Heart left ventricle (tissue), 16 donors: ENCODE data around the gene INSIG1. TPM values are rescaled to one million over a fixed set of nuclear protein-coding genes. Genes with fewer than 3 reads are reported as not detected.

Source experiments
- ATAC-seq, 4 donors: fragments of 200-7000 bp; cut with Tn5 transposase; one replicate each; pipeline ENCODE4 v1.9.1; 2020 to 2022; ENCODE audit warnings: moderate library complexity in 4 of 4, mild to moderate bottlenecking in 3 of 4, moderate number of reproducible peaks in 1 of 4
- DNase-seq, 5 donors: peaks; one replicate each; pipeline ENCODE4 v3.0.0-alpha.2; 2020
- H3K27ac ChIP-seq, 12 donors: fragments of 200-600 bp; sonication (generic) in 4 of 12; one replicate each; pipeline versions ENCODE4 v1.5.0 to v1.8.0; 2016 to 2022; ENCODE audit warnings: mild to moderate bottlenecking in 2 of 12
- H3K27me3 ChIP-seq, 9 donors: fragments of 200-600 bp; sonication (generic) in 2 of 9; one replicate each; pipeline versions ENCODE4 v1.5.1 to v1.8.0; 2016 to 2022; ENCODE audit warnings: mild to moderate bottlenecking in 3 of 9
- H3K36me3 ChIP-seq, 9 donors: fragments of 200-600 bp; sonication (generic) in 2 of 9; one replicate each; pipeline versions ENCODE4 v1.5.0 to v1.8.0; 2018 to 2022; ENCODE audit warnings: mild to moderate bottlenecking in 2 of 9
- H3K4me1 ChIP-seq, 12 donors: fragments of 200-600 bp; sonication (generic) in 4 of 12; one replicate each; pipeline versions ENCODE4 v1.5.0 to v1.8.0; 2016 to 2022; ENCODE audit warnings: mild to moderate bottlenecking in 3 of 12
- H3K4me3 ChIP-seq, 12 donors: fragments of 200-600 bp; sonication (generic) in 4 of 12; one replicate each; pipeline versions ENCODE4 v1.5.0 to v1.8.0; 2017 to 2022; ENCODE audit warnings: mild to moderate bottlenecking in 9 of 12, moderate library complexity in 4 of 12
- H3K9me3 ChIP-seq, 12 donors: fragments of 200-600 bp; sonication (generic) in 4 of 12; one replicate each; pipeline versions ENCODE4 v1.5.0 to v1.8.0; 2016 to 2022; ENCODE audit warnings: mild to moderate bottlenecking in 1 of 12
- CTCF ChIP-seq, 12 donors: fragments of 200-600 bp; sonication (generic) in 4 of 12; IDR thresholded peaks; one replicate each; pipeline versions ENCODE4 v1.5.0 to v1.8.0; 2018 to 2022; ENCODE audit warnings: antibody characterized with exemption in 12 of 12, mild to moderate bottlenecking in 5 of 12
- POLR2A ChIP-seq, 2 donors: fragments of 450-650 bp; IDR thresholded peaks; one replicate each; pipeline ENCODE4 v1.6.1; 2017; ENCODE audit warnings: antibody characterized with exemption in 2 of 2, mild to moderate bottlenecking in 2 of 2, moderate library complexity in 2 of 2
- WGBS, 4 donors: extraction: QIAGEN DNeasy Blood & Tissue Kit in 2 of 4; methylation state at CpG; one replicate each; pipeline versions ENCODE4 v1.1.5 to v1.1.7; 2013 to 2018; 5-methylcytosine and 5-hydroxymethylcytosine counted together
- intact Hi-C, 10 donors: fragments of 100-400 bp; cut with DNase I; formaldehyde crosslinking; loops; one replicate each; pipeline versions ENCODE4 v1.11.1 to v1.14.2; 2022
- polyA plus RNA-seq, 2 donors: library from polyadenylated mRNA; stranded (reverse); fragments of 200-250 nt; gene quantifications; one replicate each; pipeline ENCODE4 v1.2.3, GENCODE V29; 2013
- total RNA-seq, 9 donors: library from RNA; depleted of rRNA in 2 of 9; stranded (reverse); fragments of >200 nt in 2 of 9; fragmentation: NEBNext Ultra II Directional in 3 of 9; extraction: Animal tissue kit (Norgen Biotek cat#: 25700) in 3 of 9; gene quantifications; one replicate each; pipeline versions ENCODE4 v1.1.0 to v1.2.4, GENCODE V29; 2016 to 2023
- donor health status: ischemic (EF 13 %, LVEDD 7.1; RV severe dilation, severe dysfunction).
- donor health status: healthy with polysubstance abuse.
- donor health status: DM: no; HTN: yes; CAD: no.
- donor health status: DM: no; HTN: no; CAD: no.
- donor health status: ischemic (EF 25% LVEDD 6.9; RV normal size, moderate dysfunction).
- donor health status: ischemic (EF 25% LVEDD 5.7; RV mildly dilated, moderate dysfunction).
- donor health status: healthy.
- donor health status: DM: yes; HTN: yes; CAD: no.
- donor health status: ischemic (EF 35%, LVEDD 5.7; RV mildly dilated, moderate dysfunction).
- donor health status: nonischemic (EF 11% LVEDD 7.7; RV severe dilation, severe dysfunction).
- donor health status: DM: yes; HTN: yes; CAD: no.
- donor health status: PGD.
- donor health status: ischemic (EF 29% LVEDD 5.4; RV normal size, mild dysfunction).
- donor health status: nonischemic (EF 23%, LVEDD 6.1; RV moderate dilation, normal function).

Gene INSIG1
- total and polyA plus RNA-seq, 11 donors = 5.2 to 24.5 (median 13.3) TPM

GRCh38 chr7:155348806-155349205 is 51.1 kb downstream of the INSIG1 start:
- no peak for TF ChIP-seq POLR2A (IDR thresholded peaks at IDR 0.05)
- no peak for TF ChIP-seq CTCF (IDR thresholded peaks at IDR 0.05)
- Histone ChIP-seq H3K27ac (no peak overlapping the region), H3K27me3 (peaks cover 5 to 34% (median 15%) of the 10 kb centered on the region in 9 donors), H3K4me3 (no peak overlapping the region), H3K9me3 (no peaks in the 10 kb centered on the region), H3K36me3 (no peaks in the 10 kb centered on the region), H3K4me1 (peaks cover 0 to 10% (median 4%) of the 10 kb centered on the region in 12 donors)
- WGBS, 4 donors = 75 to 82% (median 76%) methylated on average over 2 of the region's 2 CpGs
- no peak for ATAC-seq
- no peak for DNase-seq
- intact Hi-C loops = loop anchor here in 5 of 10 donors (5.0 to 10.0 kb wide), 4 partner anchors 54 to 437 kb away; partner anchors contain the start of gene INSIG1 (in 1 of the 5)

DNA sequence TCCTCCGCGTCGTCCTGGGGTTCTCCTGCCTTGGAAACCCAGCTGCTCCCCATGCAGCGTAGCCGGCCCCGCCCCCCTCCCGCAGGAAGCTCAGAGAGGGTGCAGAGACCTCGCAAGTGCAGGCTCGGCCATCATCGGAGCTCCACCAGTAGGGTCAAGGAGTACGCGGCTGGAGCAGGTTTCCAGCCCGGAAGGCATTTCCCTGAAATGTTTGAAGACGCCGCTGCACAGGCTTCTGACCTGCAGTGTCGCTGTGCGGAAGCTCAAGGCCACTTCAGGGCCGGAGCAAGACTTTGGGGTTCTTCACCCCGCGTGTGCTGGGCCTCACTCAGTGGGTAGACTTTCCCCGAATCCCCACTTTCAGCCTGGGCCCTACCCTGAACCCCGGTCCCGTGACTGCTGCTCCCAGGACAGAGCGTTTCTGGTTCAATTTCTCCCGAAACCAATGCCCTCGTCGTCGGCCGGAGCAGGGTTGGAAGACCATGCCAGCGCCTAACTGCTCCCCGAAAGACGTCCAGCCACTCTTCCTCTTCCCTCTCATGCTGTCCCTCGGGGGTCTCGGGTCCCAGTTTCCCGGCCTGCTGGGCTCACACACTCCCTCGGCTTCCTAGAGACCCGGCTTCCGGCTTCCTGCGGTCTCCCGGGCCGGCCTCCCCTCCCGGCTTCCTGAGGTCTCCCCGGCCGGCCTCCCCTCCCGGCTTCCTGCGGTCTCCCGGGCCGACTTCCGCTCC is 52.1 kb downstream of the INSIG1 start:
- TF ChIP-seq CTCF (IDR thresholded peaks at IDR 0.05) (no peak), POLR2A (IDR thresholded peaks at IDR 0.05) (no peak)
- Histone ChIP-seq H3K4me1 (peaks cover 0 to 6% (median 3%) of the 10 kb centered on the region in 12 donors), H3K27me3 (peaks cover 5 to 34% (median 15%) of the 10 kb centered on the region in 9 donors), H3K27ac (no peak overlapping the region), H3K36me3 (no peaks in the 10 kb centered on the region), H3K4me3 (no peak overlapping the region), H3K9me3 (no peaks in the 10 kb centered on the region)
- DNase-seq = peak in 1 of 5 donors; percentile 15
- 55 to 66% (median 62%) methylated on average over 39 to 49 of the region's 49 CpGs for WGBS, 4 donors
- intact Hi-C loops = loop anchor here in 5 of 10 donors (5.0 to 10.0 kb wide), 4 partner anchors 55 to 437 kb away; partner anchors contain the start of gene INSIG1 (in 1 of the 5)
- ATAC-seq = no peak

DNA sequence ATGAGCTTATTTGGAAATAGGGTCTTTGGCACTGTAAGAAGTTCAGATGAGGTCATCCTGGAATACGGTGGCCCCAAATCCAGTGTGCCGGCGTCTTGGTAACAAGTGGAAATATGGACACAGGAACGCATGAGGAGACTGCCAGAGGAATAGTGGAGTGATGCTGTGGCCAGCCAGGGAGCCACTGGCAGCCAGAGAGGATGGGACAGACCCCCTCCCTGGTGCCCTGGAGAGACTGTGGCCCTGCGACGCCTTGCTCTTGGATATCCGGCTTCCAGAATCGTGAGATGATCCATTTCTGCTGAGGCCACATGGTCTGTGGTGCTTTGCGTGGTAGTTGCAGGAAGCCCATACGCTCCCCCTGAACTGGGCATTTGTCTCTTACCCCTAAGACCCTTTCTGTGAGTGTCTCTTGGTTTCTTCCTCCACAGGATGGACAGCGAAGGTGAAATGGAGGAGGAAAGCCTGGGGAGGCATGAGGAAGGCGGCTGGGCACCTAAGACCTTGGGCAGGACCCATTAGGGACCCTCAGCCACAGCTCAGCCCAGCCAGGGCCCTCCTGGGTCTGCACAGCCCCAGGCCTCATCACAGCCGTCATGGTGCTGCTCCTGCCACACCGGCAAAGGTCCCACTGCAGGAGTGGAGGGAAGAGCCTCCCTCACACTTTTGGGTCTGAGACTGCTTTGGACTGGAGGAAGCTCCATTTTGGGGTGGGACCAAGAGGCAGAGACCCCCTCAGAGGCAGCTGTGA is 53.6 kb downstream of the INSIG1 start:
- TF ChIP-seq CTCF (IDR thresholded peaks at IDR 0.05) = no peak
- no peak for TF ChIP-seq POLR2A (IDR thresholded peaks at IDR 0.05)
- 79 to 85% (median 82%) methylated on average over 14 of the region's 14 CpGs for WGBS, 4 donors
- DNase-seq = peak in 1 of 5 donors; percentile 8

More for the DNA sequence above, 53.6 kb downstream of the INSIG1 start:
- Histone ChIP-seq H3K9me3 (no peaks in the 10 kb centered on the region), H3K27ac (no peak overlapping the region), H3K27me3 (peaks cover 5 to 44% (median 16%) of the 10 kb centered on the region in 9 donors), H3K4me1 (no peaks in the 10 kb centered on the region), H3K36me3 (no peaks in the 10 kb centered on the region), H3K4me3 (no peak overlapping the region)
- no peak for ATAC-seq
- intact Hi-C loops = no loop called here
